Measurements from ENCODE around the gene RSPH6A. TPM values are rescaled to one million over a fixed set of nuclear protein-coding genes. Genes with fewer than 3 reads are reported as not detected.

The RSPH6A gene
- total and polyA plus RNA-seq, 2 of the 13 experiments (the other 11 are each of a cell fraction or from before 2014, with no cell fraction given): 0.07 TPM; not detected in 1

DNA sequence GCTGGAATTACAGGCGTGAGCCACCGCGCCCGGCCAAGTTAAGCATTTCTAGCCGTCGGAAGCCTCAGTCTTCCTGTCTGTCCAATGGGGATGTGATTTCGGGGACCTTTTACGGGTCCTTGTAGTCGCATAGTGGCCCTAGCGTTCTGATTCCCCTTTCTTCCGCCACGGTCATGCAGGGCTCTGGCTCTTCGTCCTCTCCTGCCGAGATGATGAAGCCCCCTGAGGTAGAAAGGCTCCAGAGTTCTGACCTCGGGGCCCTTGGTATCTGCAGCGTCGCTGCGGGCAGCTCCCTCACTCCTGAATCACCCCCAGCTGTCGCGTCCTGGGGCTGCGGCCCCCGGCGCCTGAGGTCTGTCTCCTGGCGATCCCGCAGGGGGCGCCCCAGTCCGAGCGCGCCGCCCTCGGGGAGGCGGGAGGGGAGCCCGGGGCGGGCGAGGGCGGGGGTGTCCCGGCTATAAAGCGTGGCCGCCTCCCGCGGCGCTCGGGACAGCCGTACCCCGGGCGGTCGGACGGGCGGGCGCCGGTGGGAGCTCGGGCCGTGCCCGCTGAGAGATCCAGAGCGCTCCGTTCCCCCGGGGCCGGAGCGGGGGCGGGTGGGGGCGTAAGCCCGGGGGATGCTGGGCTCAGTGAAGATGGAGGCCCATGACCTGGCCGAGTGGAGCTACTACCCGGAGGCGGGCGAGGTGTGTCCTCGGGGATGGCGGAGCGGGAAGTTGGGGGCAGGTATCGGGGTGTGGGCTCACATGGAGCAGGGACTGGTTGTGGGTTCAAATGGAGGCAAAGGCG lies 48.9 kb upstream of the RSPH6A start, which contains the start of gene FOXA3 (continued):
- TF ChIP-seq ZSCAN20 (CRISPR knock-in tag; IDR thresholded peaks at IDR 0.05; ENCODE audit: borderline replicate concordance): no peak
- TF ChIP-seq SMAD3 (CRISPR knock-in tag; IDR thresholded peaks at IDR 0.05): no peak
- TF ChIP-seq, protein P1, sequence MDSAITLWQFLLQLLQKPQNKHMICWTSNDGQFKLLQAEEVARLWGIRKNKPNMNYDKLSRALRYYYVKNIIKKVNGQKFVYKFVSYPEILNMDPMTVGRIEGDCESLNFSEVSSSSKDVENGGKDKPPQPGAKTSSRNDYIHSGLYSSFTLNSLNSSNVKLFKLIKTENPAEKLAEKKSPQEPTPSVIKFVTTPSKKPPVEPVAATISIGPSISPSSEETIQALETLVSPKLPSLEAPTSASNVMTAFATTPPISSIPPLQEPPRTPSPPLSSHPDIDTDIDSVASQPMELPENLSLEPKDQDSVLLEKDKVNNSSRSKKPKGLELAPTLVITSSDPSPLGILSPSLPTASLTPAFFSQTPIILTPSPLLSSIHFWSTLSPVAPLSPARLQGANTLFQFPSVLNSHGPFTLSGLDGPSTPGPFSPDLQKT (CRISPR knock-in tag; IDR thresholded peaks at IDR 0.05; ENCODE audit: borderline replicate concordance): no peak
- TF ChIP-seq KAT8 (CRISPR knock-in tag; IDR thresholded peaks at IDR 0.05): 0 out of 2 replicates have a peak, but pooled peaks have one; percentile 22
- TF ChIP-seq, protein P2, sequence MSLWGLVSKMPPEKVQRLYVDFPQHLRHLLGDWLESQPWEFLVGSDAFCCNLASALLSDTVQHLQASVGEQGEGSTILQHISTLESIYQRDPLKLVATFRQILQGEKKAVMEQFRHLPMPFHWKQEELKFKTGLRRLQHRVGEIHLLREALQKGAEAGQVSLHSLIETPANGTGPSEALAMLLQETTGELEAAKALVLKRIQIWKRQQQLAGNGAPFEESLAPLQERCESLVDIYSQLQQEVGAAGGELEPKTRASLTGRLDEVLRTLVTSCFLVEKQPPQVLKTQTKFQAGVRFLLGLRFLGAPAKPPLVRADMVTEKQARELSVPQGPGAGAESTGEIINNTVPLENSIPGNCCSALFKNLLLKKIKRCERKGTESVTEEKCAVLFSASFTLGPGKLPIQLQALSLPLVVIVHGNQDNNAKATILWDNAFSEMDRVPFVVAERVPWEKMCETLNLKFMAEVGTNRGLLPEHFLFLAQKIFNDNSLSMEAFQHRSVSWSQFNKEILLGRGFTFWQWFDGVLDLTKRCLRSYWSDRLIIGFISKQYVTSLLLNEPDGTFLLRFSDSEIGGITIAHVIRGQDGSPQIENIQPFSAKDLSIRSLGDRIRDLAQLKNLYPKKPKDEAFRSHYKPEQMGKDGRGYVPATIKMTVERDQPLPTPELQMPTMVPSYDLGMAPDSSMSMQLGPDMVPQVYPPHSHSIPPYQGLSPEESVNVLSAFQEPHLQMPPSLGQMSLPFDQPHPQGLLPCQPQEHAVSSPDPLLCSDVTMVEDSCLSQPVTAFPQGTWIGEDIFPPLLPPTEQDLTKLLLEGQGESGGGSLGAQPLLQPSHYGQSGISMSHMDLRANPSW (CRISPR knock-in tag; IDR thresholded peaks at IDR 0.05; ENCODE audit: borderline replicate concordance): no peak
- TF ChIP-seq, protein P3, sequence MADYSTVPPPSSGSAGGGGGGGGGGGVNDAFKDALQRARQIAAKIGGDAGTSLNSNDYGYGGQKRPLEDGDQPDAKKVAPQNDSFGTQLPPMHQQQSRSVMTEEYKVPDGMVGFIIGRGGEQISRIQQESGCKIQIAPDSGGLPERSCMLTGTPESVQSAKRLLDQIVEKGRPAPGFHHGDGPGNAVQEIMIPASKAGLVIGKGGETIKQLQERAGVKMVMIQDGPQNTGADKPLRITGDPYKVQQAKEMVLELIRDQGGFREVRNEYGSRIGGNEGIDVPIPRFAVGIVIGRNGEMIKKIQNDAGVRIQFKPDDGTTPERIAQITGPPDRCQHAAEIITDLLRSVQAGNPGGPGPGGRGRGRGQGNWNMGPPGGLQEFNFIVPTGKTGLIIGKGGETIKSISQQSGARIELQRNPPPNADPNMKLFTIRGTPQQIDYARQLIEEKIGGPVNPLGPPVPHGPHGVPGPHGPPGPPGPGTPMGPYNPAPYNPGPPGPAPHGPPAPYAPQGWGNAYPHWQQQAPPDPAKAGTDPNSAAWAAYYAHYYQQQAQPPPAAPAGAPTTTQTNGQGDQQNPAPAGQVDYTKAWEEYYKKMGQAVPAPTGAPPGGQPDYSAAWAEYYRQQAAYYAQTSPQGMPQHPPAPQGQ (CRISPR knock-in tag; IDR thresholded peaks at IDR 0.05; ENCODE audit: borderline replicate concordance): no peak
- TF ChIP-seq, protein P4, sequence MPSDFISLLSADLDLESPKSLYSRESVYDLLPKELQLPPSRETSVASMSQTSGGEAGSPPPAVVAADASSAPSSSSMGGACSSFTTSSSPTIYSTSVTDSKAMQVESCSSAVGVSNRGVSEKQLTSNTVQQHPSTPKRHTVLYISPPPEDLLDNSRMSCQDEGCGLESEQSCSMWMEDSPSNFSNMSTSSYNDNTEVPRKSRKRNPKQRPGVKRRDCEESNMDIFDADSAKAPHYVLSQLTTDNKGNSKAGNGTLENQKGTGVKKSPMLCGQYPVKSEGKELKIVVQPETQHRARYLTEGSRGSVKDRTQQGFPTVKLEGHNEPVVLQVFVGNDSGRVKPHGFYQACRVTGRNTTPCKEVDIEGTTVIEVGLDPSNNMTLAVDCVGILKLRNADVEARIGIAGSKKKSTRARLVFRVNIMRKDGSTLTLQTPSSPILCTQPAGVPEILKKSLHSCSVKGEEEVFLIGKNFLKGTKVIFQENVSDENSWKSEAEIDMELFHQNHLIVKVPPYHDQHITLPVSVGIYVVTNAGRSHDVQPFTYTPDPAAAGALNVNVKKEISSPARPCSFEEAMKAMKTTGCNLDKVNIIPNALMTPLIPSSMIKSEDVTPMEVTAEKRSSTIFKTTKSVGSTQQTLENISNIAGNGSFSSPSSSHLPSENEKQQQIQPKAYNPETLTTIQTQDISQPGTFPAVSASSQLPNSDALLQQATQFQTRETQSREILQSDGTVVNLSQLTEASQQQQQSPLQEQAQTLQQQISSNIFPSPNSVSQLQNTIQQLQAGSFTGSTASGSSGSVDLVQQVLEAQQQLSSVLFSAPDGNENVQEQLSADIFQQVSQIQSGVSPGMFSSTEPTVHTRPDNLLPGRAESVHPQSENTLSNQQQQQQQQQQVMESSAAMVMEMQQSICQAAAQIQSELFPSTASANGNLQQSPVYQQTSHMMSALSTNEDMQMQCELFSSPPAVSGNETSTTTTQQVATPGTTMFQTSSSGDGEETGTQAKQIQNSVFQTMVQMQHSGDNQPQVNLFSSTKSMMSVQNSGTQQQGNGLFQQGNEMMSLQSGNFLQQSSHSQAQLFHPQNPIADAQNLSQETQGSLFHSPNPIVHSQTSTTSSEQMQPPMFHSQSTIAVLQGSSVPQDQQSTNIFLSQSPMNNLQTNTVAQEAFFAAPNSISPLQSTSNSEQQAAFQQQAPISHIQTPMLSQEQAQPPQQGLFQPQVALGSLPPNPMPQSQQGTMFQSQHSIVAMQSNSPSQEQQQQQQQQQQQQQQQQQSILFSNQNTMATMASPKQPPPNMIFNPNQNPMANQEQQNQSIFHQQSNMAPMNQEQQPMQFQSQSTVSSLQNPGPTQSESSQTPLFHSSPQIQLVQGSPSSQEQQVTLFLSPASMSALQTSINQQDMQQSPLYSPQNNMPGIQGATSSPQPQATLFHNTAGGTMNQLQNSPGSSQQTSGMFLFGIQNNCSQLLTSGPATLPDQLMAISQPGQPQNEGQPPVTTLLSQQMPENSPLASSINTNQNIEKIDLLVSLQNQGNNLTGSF (CRISPR knock-in tag; IDR thresholded peaks at IDR 0.05): 0 out of 2 replicates have a peak, but pooled peaks have one; percentile 18
- no peak for TF ChIP-seq HOXA9 (CRISPR knock-in tag; IDR thresholded peaks at IDR 0.05; ENCODE audit: borderline replicate concordance)
- TF ChIP-seq ZNF136 (CRISPR knock-in tag; IDR thresholded peaks at IDR 0.05; ENCODE audit: low read depth): no peak
- TF ChIP-seq SETDB1 (CRISPR knock-in tag; IDR thresholded peaks at IDR 0.05; ENCODE audit: borderline replicate concordance): no peak
- TF ChIP-seq KDM2A (CRISPR knock-in tag; IDR thresholded peaks at IDR 0.05; ENCODE audit: borderline replicate concordance, low read depth): peak; percentile 76; the same call in 1 of the 2 replicates
- no peak for TF ChIP-seq ZNF138 (CRISPR knock-in tag; IDR thresholded peaks at IDR 0.05; ENCODE audit: low read depth)
- no peak for TF ChIP-seq ZNF7 (CRISPR knock-in tag; IDR thresholded peaks at IDR 0.05)
- no peak for TF ChIP-seq TCF7 (IDR thresholded peaks at IDR 0.05; ENCODE audit: low read depth)
- TF ChIP-seq ZNF260 (CRISPR knock-in tag; IDR thresholded peaks at IDR 0.05; ENCODE audit: borderline replicate concordance, low read depth): no peak
- TF ChIP-seq ZFY (CRISPR knock-in tag; IDR thresholded peaks at IDR 0.05): no peak; the same call in 1 of the 2 replicates
- TF ChIP-seq MIXL1 (CRISPR knock-in tag; IDR thresholded peaks at IDR 0.05): no peak
- peak; percentile 98 for TF ChIP-seq CHD4 (IDR thresholded peaks at IDR 0.05; ENCODE audit: borderline replicate concordance, low read length)

Measured in HepG2 (cell line).